ENCODE data around the gene WDR27. TPM values are rescaled to one million over a fixed set of nuclear protein-coding genes. Genes with fewer than 3 reads are reported as not detected.
"Not testable (repeated sequence)": the region's sequence is repeated elsewhere in the genome, so short reads cannot be mapped to it uniquely, and the experiment has no call there.

WDR27 gene
- total RNA-seq, 2 donors from 2014 or later, result 25.7 to 26.0 TPM

- H3K4me1 Mint-ChIP-seq; H3K36me3 Mint-ChIP-seq (ENCODE audit: low read depth); H3K27ac Mint-ChIP-seq; H3K9me3 ChIP-seq (ENCODE audit: control insufficient read depth, low read length, poor library complexity, severe bottlenecking); H3K27me3 Mint-ChIP-seq; DNase-seq; ATAC-seq; H3K4me3 Mint-ChIP-seq: not testable (repeated sequence)
Observed at GRCh38 chr6:169511785-169512184, 190.0 kb downstream of the WDR27 start.

- Mint-ChIP-seq H3K36me3 (ENCODE audit: low read depth) (no peaks in the 10 kb centered on the region), H3K4me3 (no peak overlapping the region), H3K27me3 (no peaks in the 10 kb centered on the region), H3K4me1 (no peaks in the 10 kb centered on the region), H3K27ac (no peak overlapping the region)
- DNase-seq, result no peak
- no peak for ATAC-seq
- H3K9me3 ChIP-seq (ENCODE audit: control insufficient read depth, low read length, poor library complexity, severe bottlenecking), result no peaks in the 10 kb centered on the region
Observed at GRCh38 chr6:169510871-169511270, 191.0 kb downstream of the WDR27 start.

- no peaks in the 10 kb centered on the region for H3K9me3 ChIP-seq (ENCODE audit: control insufficient read depth, low read length, poor library complexity, severe bottlenecking)
- H3K27ac Mint-ChIP-seq, result no peak overlapping the region
- DNase-seq, result no peak
- no peak overlapping the region for H3K4me3 Mint-ChIP-seq
- no peaks in the 10 kb centered on the region for H3K27me3 Mint-ChIP-seq
- H3K36me3 Mint-ChIP-seq (ENCODE audit: low read depth), result no peaks in the 10 kb centered on the region
- no peak for ATAC-seq
- no peaks in the 10 kb centered on the region for H3K4me1 Mint-ChIP-seq
Observed at GRCh38 chr6:169508452-169508851, 193.4 kb downstream of the WDR27 start.

GRCh38 chr6:169503422-169504152 is 198.2 kb downstream of the WDR27 start:
- Mint-ChIP-seq H3K4me3 (no peak overlapping the region), H3K4me1 (no peaks in the 10 kb centered on the region), H3K27ac (peak overlapping the region; percentile 19), H3K27me3 (no peaks in the 10 kb centered on the region), H3K36me3 (ENCODE audit: low read depth) (no peaks in the 10 kb centered on the region)
- DNase-seq (no peak), ATAC-seq (no peak)
- H3K9me3 ChIP-seq (ENCODE audit: control insufficient read depth, low read length, poor library complexity, severe bottlenecking), result no peaks in the 10 kb centered on the region

- no peak for ATAC-seq
- H3K9me3 ChIP-seq (ENCODE audit: control insufficient read depth, low read length, poor library complexity, severe bottlenecking), result no peaks in the 10 kb centered on the region
- Mint-ChIP-seq H3K27ac (no peak overlapping the region), H3K36me3 (ENCODE audit: low read depth) (no peaks in the 10 kb centered on the region), H3K4me3 (no peak overlapping the region), H3K27me3 (no peaks in the 10 kb centered on the region), H3K4me1 (no peaks in the 10 kb centered on the region)
- DNase-seq, result no peak
Observed at GRCh38 chr6:169502445-169502844, 199.4 kb downstream of the WDR27 start.

- Mint-ChIP-seq H3K4me1 (no peaks in the 10 kb centered on the region), H3K27me3 (no peaks in the 10 kb centered on the region), H3K36me3 (ENCODE audit: low read depth) (no peaks in the 10 kb centered on the region), H3K27ac (no peak overlapping the region), H3K4me3 (no peak overlapping the region)
- no peak for ATAC-seq
- no peak for DNase-seq
- no peaks in the 10 kb centered on the region for H3K9me3 ChIP-seq (ENCODE audit: control insufficient read depth, low read length, poor library complexity, severe bottlenecking)
Observed at GRCh38 chr6:169501777-169502313, 200.0 kb downstream of the WDR27 start.

GRCh38 chr6:169501128-169501527 is 200.7 kb downstream of the WDR27 start:
- Mint-ChIP-seq H3K27me3 (no peaks in the 10 kb centered on the region), H3K27ac (no peak overlapping the region), H3K4me1 (no peaks in the 10 kb centered on the region), H3K36me3 (ENCODE audit: low read depth) (no peaks in the 10 kb centered on the region), H3K4me3 (no peak overlapping the region)
- no peak for DNase-seq
- ATAC-seq, result no peak
- H3K9me3 ChIP-seq (ENCODE audit: control insufficient read depth, low read length, poor library complexity, severe bottlenecking), result no peaks in the 10 kb centered on the region

GRCh38 chr6:169500688-169501087 is 201.1 kb downstream of the WDR27 start:
- no peaks in the 10 kb centered on the region for H3K36me3 Mint-ChIP-seq (ENCODE audit: low read depth)
- H3K4me3 Mint-ChIP-seq, result no peak overlapping the region
- no peaks in the 10 kb centered on the region for H3K27me3 Mint-ChIP-seq
- no peaks in the 10 kb centered on the region for H3K9me3 ChIP-seq (ENCODE audit: control insufficient read depth, low read length, poor library complexity, severe bottlenecking)
- no peaks in the 10 kb centered on the region for H3K4me1 Mint-ChIP-seq
- ATAC-seq (no peak), DNase-seq (no peak)
- no peak overlapping the region for H3K27ac Mint-ChIP-seq

GRCh38 chr6:169499848-169500247 is 202.0 kb downstream of the WDR27 start:
- Mint-ChIP-seq H3K27ac (no peak overlapping the region), H3K4me3 (no peak overlapping the region), H3K4me1 (no peaks in the 10 kb centered on the region), H3K27me3 (no peaks in the 10 kb centered on the region), H3K36me3 (ENCODE audit: low read depth) (no peaks in the 10 kb centered on the region)
- ATAC-seq (no peak), DNase-seq (no peak)
- H3K9me3 ChIP-seq (ENCODE audit: control insufficient read depth, low read length, poor library complexity, severe bottlenecking), result no peaks in the 10 kb centered on the region

- DNase-seq, result no peak
- no peak for ATAC-seq
- Mint-ChIP-seq H3K4me3 (no peak overlapping the region), H3K4me1 (no peaks in the 10 kb centered on the region), H3K36me3 (ENCODE audit: low read depth) (no peaks in the 10 kb centered on the region), H3K27ac (no peak overlapping the region), H3K27me3 (no peaks in the 10 kb centered on the region)
- no peaks in the 10 kb centered on the region for H3K9me3 ChIP-seq (ENCODE audit: control insufficient read depth, low read length, poor library complexity, severe bottlenecking)
Observed at GRCh38 chr6:169498916-169499513, 202.8 kb downstream of the WDR27 start.

- DNase-seq (no peak), ATAC-seq (no peak)
- H3K4me3 Mint-ChIP-seq, result no peak overlapping the region
- H3K9me3 ChIP-seq (ENCODE audit: control insufficient read depth, low read length, poor library complexity, severe bottlenecking), result no peaks in the 10 kb centered on the region
- H3K36me3 Mint-ChIP-seq (ENCODE audit: low read depth), result no peaks in the 10 kb centered on the region
- no peaks in the 10 kb centered on the region for H3K27me3 Mint-ChIP-seq
- H3K4me1 Mint-ChIP-seq, result no peaks in the 10 kb centered on the region
- H3K27ac Mint-ChIP-seq, result no peak overlapping the region
Observed at GRCh38 chr6:169495601-169496000, 206.2 kb downstream of the WDR27 start.

GRCh38 chr6:169494038-169494437 is 207.8 kb downstream of the WDR27 start:
- Mint-ChIP-seq H3K36me3 (ENCODE audit: low read depth) (peaks cover 2% of the 10 kb centered on the region), H3K27me3 (no peaks in the 10 kb centered on the region), H3K4me3 (no peak overlapping the region), H3K27ac (no peak overlapping the region), H3K4me1 (no peaks in the 10 kb centered on the region)
- DNase-seq (no peak), ATAC-seq (no peak)
- H3K9me3 ChIP-seq (ENCODE audit: control insufficient read depth, low read length, poor library complexity, severe bottlenecking), result no peaks in the 10 kb centered on the region

GRCh38 chr6:169491482-169491881 is 210.3 kb downstream of the WDR27 start:
- no peaks in the 10 kb centered on the region for H3K27me3 Mint-ChIP-seq
- H3K36me3 Mint-ChIP-seq (ENCODE audit: low read depth), result peaks cover 2% of the 10 kb centered on the region
- no peak for DNase-seq
- no peaks in the 10 kb centered on the region for H3K4me1 Mint-ChIP-seq
- H3K4me3 Mint-ChIP-seq, result no peak overlapping the region
- H3K27ac Mint-ChIP-seq, result no peak overlapping the region
- no peak for ATAC-seq
- no peaks in the 10 kb centered on the region for H3K9me3 ChIP-seq (ENCODE audit: control insufficient read depth, low read length, poor library complexity, severe bottlenecking)

- H3K27ac Mint-ChIP-seq, result no peak overlapping the region
- no peak for DNase-seq
- no peaks in the 10 kb centered on the region for H3K4me1 Mint-ChIP-seq
- no peak overlapping the region for H3K4me3 Mint-ChIP-seq
- H3K27me3 Mint-ChIP-seq, result no peaks in the 10 kb centered on the region
- ATAC-seq, result no peak
- peaks cover 2% of the 10 kb centered on the region for H3K36me3 Mint-ChIP-seq (ENCODE audit: low read depth)
- H3K9me3 ChIP-seq (ENCODE audit: control insufficient read depth, low read length, poor library complexity, severe bottlenecking), result no peaks in the 10 kb centered on the region
Observed at GRCh38 chr6:169490830-169491229, 211.0 kb downstream of the WDR27 start.
